Hindlimb muscle (tissue), 1 donor: ENCODE data around the gene SPTBN2. TPM values are rescaled to one million over a fixed set of nuclear protein-coding genes. Genes with fewer than 3 reads are reported as not detected.
"Not testable (repeated sequence)": the region's sequence is repeated elsewhere in the genome, so short reads cannot be mapped to it uniquely, and the experiment has no call there.

Source experiments
- DNase-seq: peaks from one replicate; pipeline ENCODE4 v3.0.0-alpha.2; 2013
- polyA plus RNA-seq: library from polyadenylated mRNA; unstranded; fragments of 120-200 nt; gene quantifications from one replicate; pipeline ENCODE4 v1.2.1, GENCODE V29; 2013; ENCODE audit not compliant: insufficient read length

SPTBN2 gene
- 24.3 TPM for polyA plus RNA-seq

DNA sequence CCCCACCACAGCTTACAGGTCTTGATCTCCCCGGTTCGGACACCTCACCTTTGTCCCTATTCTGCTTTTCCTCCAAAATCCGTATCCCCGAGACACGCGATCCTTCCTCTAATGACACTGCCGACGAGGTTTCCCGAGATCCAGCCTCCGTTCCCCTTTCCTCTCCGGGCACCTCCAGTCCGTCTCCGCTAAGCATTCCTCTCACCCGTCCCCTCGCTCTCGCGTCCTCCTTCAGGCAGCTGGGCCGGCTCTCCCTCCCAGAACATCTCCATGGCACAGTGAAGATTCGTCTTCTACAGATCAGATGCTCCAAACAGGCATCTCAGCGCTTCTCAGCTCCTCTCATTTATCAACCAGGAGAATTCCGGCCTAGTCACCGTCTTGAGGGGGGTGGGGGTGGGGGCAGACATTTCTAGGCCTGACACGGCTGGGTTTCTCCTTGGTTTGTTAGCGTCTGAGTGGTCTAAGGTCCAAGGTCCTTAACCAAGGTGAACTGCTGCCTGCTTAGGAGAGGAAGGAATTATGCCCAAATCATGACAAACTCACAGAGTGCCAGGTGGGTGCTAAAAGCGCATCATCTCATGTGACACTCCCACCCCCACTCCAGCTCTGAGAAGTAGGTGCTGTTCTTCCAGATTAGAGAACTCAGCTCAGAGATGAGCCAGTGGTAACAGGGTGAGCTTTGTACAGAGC is at the start of gene SPTBN2:
Gene SPTBN2 (minus strand): TSS at position 524 of the 693 bp plus-strand sequence. CDS start 7,976 bp downstream, outside the sequence.
- no peak for DNase-seq

DNA sequence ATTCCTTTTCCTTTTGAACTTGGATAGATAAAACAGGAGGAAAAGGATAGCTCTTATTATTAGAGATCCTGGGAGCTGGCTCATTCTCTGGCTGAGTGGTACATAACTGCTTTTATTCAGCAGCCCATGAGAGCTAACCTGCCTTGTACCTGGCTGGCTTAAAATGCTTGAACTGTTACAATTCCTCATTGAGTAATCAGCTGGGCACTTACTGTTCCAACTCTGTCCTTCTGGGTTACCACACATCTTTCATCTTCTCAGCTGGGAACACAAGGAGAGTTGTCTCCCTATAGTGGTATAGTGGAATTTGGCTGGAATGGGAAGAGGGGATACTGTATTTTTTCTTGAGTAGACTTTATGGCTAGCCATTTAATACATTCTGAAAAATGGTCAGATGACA is 39.8 kb upstream of the SPTBN2 start:
- DNase-seq, result no peak

DNA sequence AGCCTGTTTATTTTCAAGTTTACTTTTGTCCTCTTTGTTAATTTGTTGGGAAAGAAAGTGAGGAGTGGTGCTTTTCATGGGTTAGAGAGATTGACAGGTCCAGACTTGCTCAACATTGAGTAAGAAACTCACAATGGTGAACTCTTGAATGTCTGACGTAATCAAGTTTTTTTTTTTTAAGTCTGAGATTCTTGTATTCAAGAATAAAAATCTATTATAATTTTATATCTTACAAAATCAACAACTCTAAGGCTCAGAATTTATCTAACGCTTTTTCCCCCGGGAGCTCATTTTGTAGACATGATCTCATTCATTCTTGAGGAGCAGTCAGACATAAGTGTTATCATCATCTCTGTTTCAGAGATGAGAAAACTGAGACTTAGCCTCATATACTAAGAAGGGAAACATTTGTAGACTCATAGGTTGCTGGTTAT is 39.1 kb upstream of the SPTBN2 start:
- DNase-seq, result no peak

DNA sequence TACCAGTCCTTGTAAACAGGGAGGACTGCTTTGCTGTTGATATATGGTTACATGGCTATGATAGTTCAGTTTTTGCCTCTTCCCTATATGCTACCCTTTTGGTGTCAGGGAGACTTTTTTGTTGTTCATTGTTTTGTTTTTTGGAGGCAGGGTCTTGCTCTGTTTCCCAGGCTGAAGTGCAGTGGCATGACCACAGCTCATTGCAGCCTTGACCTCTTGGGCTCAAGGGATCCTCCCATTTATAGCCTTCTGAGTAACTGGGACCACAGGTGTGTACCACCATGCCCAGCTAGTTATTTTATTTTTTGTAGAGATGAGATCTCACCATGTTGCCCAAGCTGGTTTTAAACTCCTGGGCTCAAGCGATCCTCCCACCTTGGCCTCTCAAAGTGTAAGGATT is 38.6 kb upstream of the SPTBN2 start:
- DNase-seq, result no peak

- no peak for DNase-seq
Measured at GRCh38 chr11:66766681-66767080, 37.7 kb upstream of the SPTBN2 start.

GRCh38 chr11:66762088-66762487 is 33.1 kb upstream of the SPTBN2 start:
- no peak for DNase-seq

- no peak for DNase-seq
Measured at GRCh38 chr11:66752148-66752547, 23.1 kb upstream of the SPTBN2 start.

DNA sequence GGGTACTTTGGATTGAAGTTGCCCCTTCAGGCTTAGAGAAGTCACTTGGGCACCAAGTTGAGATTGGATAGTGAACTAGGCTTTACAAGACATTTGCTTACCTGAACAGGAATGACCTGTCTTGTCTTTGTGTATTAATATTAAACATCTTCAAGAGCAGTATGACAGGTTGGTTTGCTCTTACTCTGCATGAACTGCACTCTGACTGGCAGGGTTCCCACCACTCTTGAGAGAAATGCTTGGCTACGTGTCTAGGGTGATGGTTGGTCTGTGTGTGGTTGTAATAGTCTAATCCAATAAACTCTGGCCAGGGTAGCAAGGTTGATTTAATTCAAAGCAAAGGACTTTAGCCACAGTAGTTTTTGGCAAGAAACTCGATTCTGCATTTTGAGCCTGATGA is 20.1 kb upstream of the SPTBN2 start:
- no peak for DNase-seq

- DNase-seq, result no peak
Measured at GRCh38 chr11:66747480-66747879, 18.5 kb upstream of the SPTBN2 start.

- no peak for DNase-seq
Measured at GRCh38 chr11:66745356-66746235, 16.6 kb upstream of the SPTBN2 start.

DNA sequence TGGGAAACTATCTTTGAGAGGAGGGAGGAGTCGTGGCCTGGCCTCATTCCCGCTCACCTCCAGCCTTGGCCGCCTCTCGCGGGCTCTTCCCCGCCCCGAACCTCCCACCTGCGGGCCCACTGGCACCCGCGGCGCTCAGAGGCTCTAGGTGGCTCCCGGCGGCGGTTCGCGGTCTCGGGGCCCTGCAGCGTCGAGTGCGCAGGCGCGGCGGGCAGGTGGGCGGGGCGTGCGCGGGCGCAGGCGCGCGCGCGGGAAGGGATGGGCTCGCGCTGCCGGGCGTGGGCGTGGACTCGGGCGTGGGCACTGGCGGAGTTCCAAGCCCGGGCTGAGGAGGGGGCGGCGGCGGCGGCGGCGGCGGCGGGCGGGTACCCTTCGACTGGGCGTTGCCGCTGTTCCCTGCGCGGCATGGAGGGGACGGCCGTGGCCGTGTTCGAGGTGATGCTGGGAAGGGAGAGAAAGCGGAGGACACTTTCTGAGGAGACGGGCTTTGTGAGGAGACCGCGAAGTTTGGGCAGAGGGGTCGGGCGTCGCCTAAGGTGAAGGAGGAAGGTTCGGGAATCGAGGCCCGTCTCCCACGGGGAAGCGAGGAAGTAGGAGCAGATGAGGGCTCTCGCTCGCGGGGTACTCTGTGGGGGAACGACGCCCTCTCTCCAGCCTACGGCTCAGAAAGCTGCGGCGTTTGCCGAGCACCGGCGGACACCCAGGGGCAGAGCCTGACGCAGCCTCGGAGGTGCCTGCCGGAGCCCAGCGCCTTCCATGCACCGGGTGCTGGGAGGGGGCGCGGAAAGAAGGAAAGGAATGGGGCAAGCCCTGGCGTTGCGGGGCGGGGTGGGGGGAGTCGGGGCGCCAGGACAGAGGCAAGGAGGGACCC is 15.7 kb upstream of the SPTBN2 start:
- DNase-seq, result peak; percentile 87

- no peak for DNase-seq
Measured at GRCh38 chr11:66743271-66743968, 14.4 kb upstream of the SPTBN2 start.

DNA sequence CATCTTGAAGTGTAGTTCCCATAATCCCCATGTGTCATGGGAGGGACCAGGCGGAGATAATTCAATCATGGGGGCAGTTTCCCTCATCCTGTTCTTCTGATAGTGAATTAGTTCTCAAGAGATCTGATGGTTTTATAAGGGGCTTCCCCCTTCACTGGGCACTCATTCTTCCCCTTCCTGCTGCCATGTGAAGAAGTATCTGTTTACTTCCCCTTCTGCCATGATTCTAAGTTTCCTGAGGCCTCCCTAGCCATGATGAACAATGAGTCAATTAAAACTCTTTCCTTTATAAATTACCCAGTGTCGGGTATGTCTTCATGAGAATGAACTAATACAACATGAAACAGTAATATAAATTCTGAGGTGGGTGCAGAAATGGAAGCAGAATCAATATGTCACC is 12.1 kb upstream of the SPTBN2 start:
- DNase-seq, result no peak

DNA sequence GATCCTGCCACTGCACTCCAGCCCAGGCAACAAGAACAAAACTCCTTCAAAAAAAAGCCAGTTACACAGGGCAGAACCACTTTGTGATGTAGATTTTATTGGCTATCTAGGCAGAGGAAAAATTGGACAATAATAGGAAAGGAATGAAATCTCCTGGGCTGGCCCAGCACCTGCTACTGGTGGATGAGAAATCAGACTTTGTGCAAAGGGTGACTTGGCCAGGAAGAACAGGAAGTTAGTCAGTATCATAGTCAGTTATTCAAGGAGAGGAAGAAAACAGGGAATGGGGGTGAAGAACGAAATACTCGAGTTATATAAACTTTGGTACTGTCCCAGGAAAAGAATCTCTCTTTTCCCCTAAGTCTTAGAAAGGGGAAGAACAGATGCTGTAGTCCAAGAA is 11.0 kb upstream of the SPTBN2 start:
- DNase-seq, result no peak

- no peak for DNase-seq
Measured at GRCh38 chr11:66734215-66734614, 5.2 kb upstream of the SPTBN2 start.

DNA sequence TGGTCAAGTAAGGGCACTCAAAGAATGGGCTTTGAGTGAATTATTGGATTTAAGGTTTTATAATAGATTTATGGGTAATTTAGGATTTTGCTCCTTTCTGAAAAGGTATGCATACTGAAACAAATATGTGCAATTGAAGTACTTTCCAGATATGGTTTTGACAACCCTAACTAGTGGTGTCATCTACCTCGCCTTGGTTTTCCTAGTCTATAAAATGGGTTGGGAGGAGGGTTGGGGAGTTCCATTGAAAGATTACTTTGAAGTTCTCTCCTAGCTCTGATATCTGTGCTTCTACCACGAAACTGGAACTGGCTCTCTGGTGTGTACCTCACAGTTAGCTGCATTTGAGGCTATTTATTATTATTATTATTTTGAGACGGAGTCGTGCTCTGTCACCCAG is 431 bp upstream of the SPTBN2 start:
- no peak for DNase-seq

DNA sequence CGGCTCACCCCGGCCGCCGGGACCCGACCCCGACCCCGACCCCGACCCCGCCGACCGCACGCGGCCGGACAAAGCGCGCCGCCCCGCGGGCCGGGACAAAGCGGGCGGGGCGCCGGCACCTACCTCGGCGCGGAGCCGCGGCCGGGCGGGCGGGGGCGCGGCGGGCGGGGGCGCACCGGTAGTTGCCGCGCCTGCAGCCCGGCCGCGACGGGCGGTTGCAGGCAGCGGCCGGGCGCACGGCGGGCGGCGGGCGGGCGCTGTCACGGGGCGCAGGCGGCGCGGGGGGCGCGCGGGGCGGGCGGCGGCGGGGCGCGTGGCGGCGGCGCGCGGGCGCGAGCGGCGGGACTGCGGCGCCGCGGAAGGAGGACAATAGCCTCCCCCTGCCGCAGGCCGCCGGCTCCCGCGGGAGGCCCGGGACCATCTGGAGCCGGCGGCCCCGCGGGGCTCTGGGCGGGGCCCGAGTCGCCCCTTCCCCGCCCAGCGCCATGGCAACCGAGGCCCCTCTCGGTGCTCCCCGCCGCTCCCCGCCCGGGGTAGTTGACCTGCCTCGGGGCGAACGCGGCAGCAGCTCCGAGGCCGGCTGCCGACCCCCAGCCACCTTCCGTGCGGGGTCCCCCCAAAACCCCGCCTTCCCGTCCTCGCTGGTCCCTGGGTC is 851 bp downstream of the SPTBN2 start:
- no peak for DNase-seq

- no peak for DNase-seq
Measured at GRCh38 chr11:66727282-66728037, 1.6 kb downstream of the SPTBN2 start.

- no peak for DNase-seq
Measured at GRCh38 chr11:66725647-66726046, 3.4 kb downstream of the SPTBN2 start.

GRCh38 chr11:66725114-66725513 is 3.9 kb downstream of the SPTBN2 start:
- no peak for DNase-seq

DNA sequence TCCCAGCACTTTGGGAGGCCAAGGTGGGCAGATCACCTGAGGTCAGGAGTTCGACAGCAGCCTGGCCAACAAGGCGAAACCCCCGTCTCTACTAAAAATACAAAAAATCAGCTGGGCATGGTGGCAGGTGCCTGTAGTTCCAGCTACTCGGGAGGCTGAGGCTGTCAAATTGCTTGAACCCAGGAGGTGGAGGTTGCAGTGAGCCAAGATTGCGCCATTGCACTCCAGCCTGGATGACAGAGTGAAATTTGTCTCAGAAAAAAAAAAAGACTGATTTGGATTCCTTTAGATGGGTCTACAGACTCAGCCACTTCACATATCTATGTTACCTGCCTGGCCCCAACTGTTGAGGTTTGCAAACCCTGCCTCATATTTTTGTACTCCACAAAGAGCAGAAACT is 4.8 kb downstream of the SPTBN2 start:
- DNase-seq, result not testable (repeated sequence)
